Mammary epithelial cell (primary cell): ENCODE data around the gene IFFO2.

Source experiments
- CTCF ChIP-seq, 2 donors: IDR thresholded peaks in 1 of 2; conservative IDR thresholded peaks in 1 of 2; 2 replicates each; pipeline ENCODE4 v1.5.1; 2011 to 2012; ENCODE audit warnings: inconsistent platforms in 2 of 2, low read length in 2 of 2, mild to moderate bottlenecking in 2 of 2, control low read depth in 1 of 2, low read depth in 1 of 2; ENCODE audit not compliant: insufficient read depth in 1 of 2; ENCODE audit errors: extremely low read depth in 1 of 2
- EZH2 ChIP-seq: IDR thresholded peaks from 2 replicates; pipeline ENCODE4 v1.6.1; 2012; ENCODE audit warnings: low read length, inconsistent platforms, borderline replicate concordance

GRCh38 chr1:18879215-18879790 is 77.2 kb downstream of the IFFO2 start:
- TF ChIP-seq CTCF (conservative IDR thresholded peaks at IDR 0.05 in 1 of 2, IDR thresholded peaks at IDR 0.05 in 1 of 2; ENCODE audit: extremely low read depth in 1 of 2, insufficient read depth in 1 of 2, low read depth in 1 of 2, low read length in 2 of 2): no peak
- TF ChIP-seq EZH2: no peak
